Immature natural killer cell (primary cell): ENCODE measurements around the gene RNF212. TPM values are rescaled to one million over a fixed set of nuclear protein-coding genes. Genes with fewer than 3 reads are reported as not detected.
"Not testable (repeated sequence)": the region's sequence is repeated elsewhere in the genome, so short reads cannot be mapped to it uniquely, and the experiment has no call there.

Experiments used
- DNase-seq, 3 donors: peaks; one replicate each; pipeline ENCODE4 v3.0.0; 2022; ENCODE audit warnings: mixed read lengths in 1 of 3
- H3K27ac Mint-ChIP-seq, 6 donors: one replicate each; pipeline ENCODE4 v1.8.0; 2020; ENCODE audit warnings: mixed read lengths in 6 of 6, mild to moderate bottlenecking in 5 of 6, inconsistent platforms in 4 of 6, moderate library complexity in 3 of 6
- H3K27me3 Mint-ChIP-seq, 3 donors: one replicate each; pipeline ENCODE4 v1.8.0; 2020 to 2021; ENCODE audit warnings: low read depth in 3 of 3, mild to moderate bottlenecking in 3 of 3, mixed read lengths in 3 of 3, moderate library complexity in 3 of 3, inconsistent platforms in 1 of 3
- H3K36me3 Mint-ChIP-seq, 3 donors: one replicate each; pipeline ENCODE4 v1.8.0; 2020; ENCODE audit warnings: mixed read lengths in 3 of 3, inconsistent platforms in 2 of 3, mild to moderate bottlenecking in 2 of 3
- H3K4me1 Mint-ChIP-seq, 2 donors: one replicate each; pipeline ENCODE4 v1.8.0; 2020; ENCODE audit warnings: inconsistent platforms in 2 of 2, mild to moderate bottlenecking in 2 of 2, mixed read lengths in 2 of 2, moderate library complexity in 1 of 2
- H3K4me3 Mint-ChIP-seq, 5 donors: one replicate each; pipeline ENCODE4 v1.8.0; 2020; ENCODE audit warnings: mild to moderate bottlenecking in 5 of 5, mixed read lengths in 5 of 5, inconsistent platforms in 3 of 5, moderate library complexity in 3 of 5
- H3K9me3 Mint-ChIP-seq, 6 donors: one replicate each; pipeline ENCODE4 v1.8.0; 2020; ENCODE audit warnings: mild to moderate bottlenecking in 6 of 6, mixed read lengths in 6 of 6, inconsistent platforms in 4 of 6, moderate library complexity in 3 of 6
- polyA plus RNA-seq, 3 donors: library from polyadenylated mRNA; unstranded; fragments of 300-500 nt; fragmentation: Illumina TruSeq; gene quantifications; one replicate each; pipeline ENCODE4 v1.2.3, GENCODE V29; 2021

RNF212 gene
- polyA plus RNA-seq, 3 donors from 2014 or later: 1.3 to 2.4 TPM; not detected in 1

DNA sequence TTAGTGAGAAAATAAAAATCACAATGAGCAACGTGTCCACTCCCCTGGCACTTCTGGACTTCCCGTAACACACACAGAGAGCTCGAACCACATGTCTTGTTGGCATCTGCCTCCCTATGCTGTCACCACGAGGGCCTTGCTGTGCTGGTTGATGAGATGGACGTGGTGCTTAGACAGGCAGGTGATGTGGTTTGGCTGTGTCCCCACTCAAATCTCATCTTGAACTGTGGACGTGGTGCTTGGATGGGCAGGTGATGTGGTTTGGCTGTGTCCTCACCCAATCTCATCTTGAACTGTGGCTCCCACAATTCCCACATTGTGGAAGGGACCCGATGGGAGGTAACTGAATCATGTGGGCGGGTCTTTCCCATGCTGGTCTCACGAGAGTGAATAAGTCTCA lies 61.9 kb downstream of the RNF212 start:
- Mint-ChIP-seq H3K27me3 (peaks cover 11 to 18% (median 12%) of the 10 kb centered on the region in 3 donors), H3K36me3 (no peaks in the 10 kb centered on the region), H3K9me3 (no peaks in the 10 kb centered on the region), H3K27ac (peak overlapping the region in 4 of 6 donors; percentile 41 to 78 (median 57)), H3K4me1 (peaks cover 11 to 12% of the 10 kb centered on the region in 2 donors), H3K4me3 (no peak overlapping the region)
- no peak for DNase-seq

DNA sequence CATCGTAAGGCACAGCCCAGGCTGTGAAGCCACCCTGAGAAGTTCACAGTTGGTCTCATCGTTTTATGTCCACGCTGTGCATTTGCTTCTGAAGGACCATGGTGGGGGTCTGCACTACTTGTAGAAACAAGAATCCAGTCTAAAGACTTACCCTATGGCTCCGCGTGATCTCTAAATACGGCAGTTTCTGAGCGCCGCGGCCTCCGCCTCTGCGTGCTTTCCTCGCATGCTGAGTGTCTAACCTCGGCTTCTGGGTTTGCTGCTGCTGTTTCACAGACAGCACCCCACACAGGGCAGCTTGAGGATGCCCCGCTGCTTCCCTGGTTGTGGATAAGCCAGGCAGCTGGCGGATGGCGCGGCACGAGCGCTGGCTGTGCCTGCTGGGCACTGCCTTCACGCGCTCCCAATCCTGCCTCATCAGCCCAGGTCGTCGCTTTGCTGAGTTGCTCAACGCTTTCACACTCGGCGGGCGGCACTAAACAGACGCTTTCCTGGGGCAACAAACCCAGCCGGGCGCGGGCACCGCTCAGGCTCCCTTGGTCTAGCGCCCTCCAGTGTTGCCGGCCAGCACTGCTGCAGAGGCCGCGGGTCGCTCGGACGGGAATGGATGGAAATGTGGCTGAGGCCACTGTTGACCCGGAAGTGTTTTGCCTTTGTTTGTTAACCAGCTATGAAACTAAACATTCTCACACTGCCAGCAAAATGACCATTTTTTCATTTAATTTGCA lies 62.7 kb downstream of the RNF212 start:
- H3K9me3 Mint-ChIP-seq: no peaks in the 10 kb centered on the region
- H3K36me3 Mint-ChIP-seq: no peaks in the 10 kb centered on the region
- no peak for DNase-seq
- peaks cover 3 to 5% of the 10 kb centered on the region in 2 donors for H3K4me1 Mint-ChIP-seq
- H3K27me3 Mint-ChIP-seq: peaks cover 5 to 13% (median 7%) of the 10 kb centered on the region in 3 donors
- no peak overlapping the region for H3K4me3 Mint-ChIP-seq
- no peak overlapping the region for H3K27ac Mint-ChIP-seq

DNA sequence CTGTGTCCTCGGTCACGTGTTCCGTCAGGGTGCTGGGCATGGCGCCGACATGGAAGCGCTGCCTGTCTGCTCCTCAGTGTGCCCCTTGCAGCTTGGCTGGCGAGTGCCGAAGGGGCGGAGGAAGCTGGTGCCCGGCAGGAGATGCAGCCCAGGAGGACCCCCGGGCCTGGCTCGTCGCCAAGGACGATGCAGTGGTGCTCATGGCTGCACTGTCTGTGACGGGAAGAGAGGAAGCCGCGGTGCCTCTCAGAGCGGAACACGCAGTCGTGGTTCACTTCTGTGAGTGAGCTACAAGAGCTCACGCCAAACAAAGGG lies 63.8 kb downstream of the RNF212 start:
- Mint-ChIP-seq H3K4me3 (no peak overlapping the region), H3K9me3 (no peaks in the 10 kb centered on the region), H3K27ac (no peak overlapping the region), H3K4me1 (peaks cover 0 to 1% of the 10 kb centered on the region in 2 donors), H3K36me3 (no peaks in the 10 kb centered on the region), H3K27me3 (peaks cover 2 to 13% (median 5%) of the 10 kb centered on the region in 3 donors)
- no peak for DNase-seq

DNA sequence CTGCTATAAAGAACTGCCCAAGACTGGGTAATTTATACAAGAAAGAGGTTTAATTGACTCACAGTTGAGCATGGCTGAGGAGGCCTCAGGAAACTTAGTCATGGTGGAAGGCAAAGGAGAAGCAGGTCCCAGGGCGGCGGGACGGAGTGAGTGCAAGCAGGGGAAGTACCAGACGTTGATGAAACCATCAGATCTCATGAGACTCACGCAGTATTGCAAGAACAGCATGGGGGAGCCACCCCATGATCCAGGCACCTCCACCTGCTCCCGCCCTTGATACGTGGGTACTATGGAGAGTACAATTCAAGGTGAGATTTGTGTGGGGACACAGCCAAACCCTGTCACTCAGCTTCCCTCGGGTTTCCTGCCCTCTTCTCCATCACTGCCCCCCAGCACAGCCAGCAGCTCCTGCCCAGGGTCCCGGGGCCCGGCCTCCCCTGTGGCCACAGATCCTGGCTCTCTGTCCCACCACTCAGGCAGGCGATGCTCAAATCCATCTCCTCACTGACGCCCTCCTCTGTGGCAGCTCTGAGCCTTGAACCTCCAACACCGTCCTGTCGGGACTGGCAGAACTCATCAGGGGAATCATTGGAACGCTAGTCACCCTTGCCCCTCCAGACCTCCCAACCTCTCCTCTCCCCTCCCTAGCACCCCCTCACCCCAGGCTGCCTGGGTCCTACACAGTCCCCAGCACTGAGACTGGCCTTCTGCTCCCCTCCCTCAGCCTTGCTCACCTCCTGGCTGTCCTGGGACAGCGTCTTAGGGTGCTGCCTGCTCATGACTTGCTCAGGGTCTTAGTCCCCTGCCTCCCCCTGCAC lies 64.4 kb downstream of the RNF212 start:
- no peak for DNase-seq
- H3K4me3 Mint-ChIP-seq: no peak overlapping the region
- peaks cover 0 to 1% of the 10 kb centered on the region in 2 donors for H3K4me1 Mint-ChIP-seq
- H3K27ac Mint-ChIP-seq: peak overlapping the region in 2 of 6 donors; percentile 48 to 50
- peaks cover 2 to 13% (median 5%) of the 10 kb centered on the region in 3 donors for H3K27me3 Mint-ChIP-seq
- H3K36me3 Mint-ChIP-seq: no peaks in the 10 kb centered on the region
- H3K9me3 Mint-ChIP-seq: no peaks in the 10 kb centered on the region

DNA sequence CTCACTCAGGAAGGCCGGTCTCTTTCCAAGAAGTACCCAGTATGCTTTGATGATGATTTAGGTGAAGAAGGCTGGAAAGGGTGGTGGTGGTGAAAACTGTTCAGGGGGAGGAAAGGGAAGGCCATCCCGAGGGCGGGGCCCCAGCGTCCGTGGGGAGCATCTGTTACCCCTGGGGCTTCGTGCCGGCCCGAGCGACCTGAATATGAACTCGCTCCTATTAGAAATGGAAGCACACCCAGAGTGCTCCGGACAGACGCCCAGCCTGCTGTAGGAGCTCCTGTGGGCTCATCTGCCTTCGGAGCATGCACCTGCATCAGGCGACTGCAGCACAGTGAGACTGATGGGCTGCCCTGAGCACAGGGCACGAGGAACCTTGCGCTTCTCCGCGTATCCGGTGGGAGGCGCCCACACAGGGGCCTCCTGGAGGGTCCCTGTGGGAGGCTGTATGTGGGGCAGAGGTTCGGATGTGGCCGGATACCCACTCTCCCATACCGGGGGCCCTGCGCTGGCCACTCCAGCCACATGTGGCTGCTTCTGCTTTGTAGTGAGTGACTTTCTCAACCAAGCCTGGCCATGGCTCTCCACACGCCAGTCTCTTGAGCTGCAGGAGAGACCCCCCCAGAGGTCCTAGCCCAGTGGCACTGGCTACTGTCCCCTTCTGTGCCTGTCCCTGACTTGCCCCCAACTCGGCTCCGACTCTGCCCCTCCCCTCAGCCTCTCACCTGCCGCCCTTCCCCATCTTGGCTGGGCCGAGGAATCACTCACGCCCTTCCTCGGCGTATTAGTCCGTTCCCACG lies 65.2 kb downstream of the RNF212 start:
- H3K36me3 Mint-ChIP-seq: no peaks in the 10 kb centered on the region
- H3K4me1 Mint-ChIP-seq: peaks cover 0 to under 1% of the 10 kb centered on the region in 2 donors
- no peaks in the 10 kb centered on the region for H3K9me3 Mint-ChIP-seq
- peaks cover 2 to 16% (median 5%) of the 10 kb centered on the region in 3 donors for H3K27me3 Mint-ChIP-seq
- no peak overlapping the region for H3K27ac Mint-ChIP-seq
- no peak overlapping the region for H3K4me3 Mint-ChIP-seq
- no peak for DNase-seq

DNA sequence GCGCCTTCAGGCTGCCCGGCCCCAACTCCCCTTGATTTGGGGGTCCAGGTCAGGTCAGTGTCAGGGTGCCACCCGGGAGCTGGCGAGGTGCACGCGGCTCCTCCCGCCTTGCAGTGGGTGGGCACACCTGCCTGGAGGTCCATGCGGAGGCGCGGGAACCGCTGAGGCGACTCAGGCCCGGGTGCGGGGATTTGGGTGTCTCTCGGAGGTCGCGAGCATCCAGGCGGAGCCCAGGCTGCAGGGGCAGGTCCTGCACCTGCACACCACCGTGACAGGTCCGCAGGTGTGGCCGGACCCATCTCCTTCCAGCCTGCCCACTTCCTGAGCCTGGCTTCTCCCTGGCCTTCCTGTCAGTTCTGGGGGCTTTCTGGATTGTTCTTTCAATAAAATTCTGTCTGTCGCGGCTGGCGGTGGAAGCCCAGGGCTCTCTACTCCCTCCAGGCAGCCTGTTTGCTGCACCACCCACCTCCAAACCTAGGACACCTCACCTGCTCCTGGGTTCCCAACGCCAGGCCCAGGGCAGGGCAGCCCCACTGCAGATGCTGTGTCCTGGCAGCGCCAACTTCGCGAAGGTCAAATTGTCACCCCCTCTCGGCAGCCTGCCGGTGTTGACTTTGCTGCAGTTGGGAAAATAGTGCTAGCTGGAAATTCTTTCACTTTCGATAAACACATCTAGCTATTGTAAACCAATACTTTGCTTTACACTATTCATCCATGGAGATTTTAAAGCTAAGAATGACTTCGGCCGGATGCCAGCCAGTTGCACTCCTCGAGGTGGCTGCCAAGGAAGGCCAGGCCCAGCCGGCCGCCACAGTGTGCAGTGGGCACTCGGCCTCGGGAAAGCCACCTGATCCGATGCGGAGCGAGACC lies 66.0 kb downstream of the RNF212 start:
- Mint-ChIP-seq H3K27ac (no peak overlapping the region), H3K4me1 (no peaks in the 10 kb centered on the region), H3K4me3 (no peak overlapping the region), H3K9me3 (no peaks in the 10 kb centered on the region), H3K36me3 (no peaks in the 10 kb centered on the region), H3K27me3 (peaks cover 2 to 15% (median 5%) of the 10 kb centered on the region in 3 donors)
- no peak for DNase-seq

DNA sequence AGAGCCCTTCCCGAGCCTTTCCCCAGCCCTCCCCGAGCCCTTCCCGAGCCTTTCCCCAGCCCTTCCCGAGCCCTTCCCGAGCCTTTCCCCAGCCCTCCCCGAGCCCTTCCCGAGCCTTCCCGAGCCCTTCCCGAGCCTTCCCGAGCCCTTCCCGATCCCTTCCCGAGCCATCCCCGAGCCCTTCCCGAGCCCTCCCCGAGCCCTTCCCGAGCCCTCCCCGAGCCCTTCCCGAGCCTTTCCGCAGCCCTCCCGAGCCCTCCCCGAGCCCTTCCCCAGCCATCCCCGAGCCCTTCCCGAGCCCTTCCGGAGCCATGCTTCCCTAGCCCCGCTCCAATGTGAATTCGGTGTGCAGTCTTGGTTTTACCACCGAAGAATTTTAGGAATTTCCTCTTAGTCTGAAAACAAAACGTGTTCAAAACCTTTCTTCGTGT lies 66.8 kb downstream of the RNF212 start:
- peaks cover 2 to 15% (median 6%) of the 10 kb centered on the region in 3 donors for H3K27me3 Mint-ChIP-seq
- H3K4me3 Mint-ChIP-seq, H3K9me3 Mint-ChIP-seq, DNase-seq, H3K27ac Mint-ChIP-seq, H3K36me3 Mint-ChIP-seq, H3K4me1 Mint-ChIP-seq: not testable (repeated sequence)

DNA sequence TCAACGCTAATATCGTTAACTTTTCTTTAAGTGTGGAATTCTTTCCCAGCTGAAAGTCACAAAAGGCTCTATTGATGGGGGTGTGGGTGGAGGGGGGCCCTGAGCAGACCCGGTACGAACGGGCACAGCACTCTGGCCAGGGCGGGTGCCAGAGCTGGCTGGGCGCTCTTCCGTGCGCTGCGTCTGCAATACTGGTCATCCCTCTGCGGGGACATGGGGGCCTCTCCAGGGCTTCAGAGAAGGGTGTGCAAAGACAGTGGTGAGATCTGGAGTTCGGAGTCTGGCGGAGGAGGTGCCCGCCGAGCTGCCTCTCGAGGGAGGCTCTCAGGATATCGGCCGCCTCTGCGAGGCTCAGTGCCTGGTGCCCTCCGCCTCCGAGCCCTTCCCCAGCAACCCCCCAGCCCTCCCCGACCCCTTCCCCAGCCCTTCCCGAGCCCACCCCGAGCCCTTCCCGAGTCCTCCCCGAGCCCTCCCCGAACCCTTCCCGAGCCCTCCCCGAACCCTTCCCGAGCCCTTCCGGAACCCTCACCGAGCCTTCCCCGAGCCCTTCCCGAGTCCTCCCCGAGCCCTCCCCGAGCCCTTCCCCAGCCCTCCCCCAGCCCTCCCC lies 67.7 kb downstream of the RNF212 start:
- Mint-ChIP-seq H3K27ac (no peak overlapping the region), H3K9me3 (no peaks in the 10 kb centered on the region)
- DNase-seq: no peak

DNA sequence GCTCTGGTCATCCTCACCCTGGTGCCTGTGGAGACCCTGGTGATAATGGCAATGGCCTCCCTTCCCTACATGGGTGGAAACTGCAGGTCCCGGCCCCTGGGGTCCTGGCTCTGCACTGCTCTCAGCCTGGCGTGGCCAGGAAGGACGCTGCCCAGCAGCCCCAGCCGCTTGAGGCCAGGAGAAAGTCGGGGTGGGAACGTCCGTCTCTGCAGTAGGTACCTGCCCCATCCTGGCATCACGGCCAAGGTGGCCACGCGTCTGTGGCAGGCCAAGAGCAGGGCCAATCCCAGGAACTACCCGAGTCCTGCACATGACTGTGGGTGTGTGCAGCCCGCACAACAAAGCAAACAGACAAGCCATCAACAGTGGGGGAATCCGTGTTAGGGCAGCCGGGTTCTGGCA lies 68.2 kb downstream of the RNF212 start:
- H3K27me3 Mint-ChIP-seq: peaks cover 2 to 15% (median 7%) of the 10 kb centered on the region in 3 donors
- no peak overlapping the region for H3K27ac Mint-ChIP-seq
- no peaks in the 10 kb centered on the region for H3K9me3 Mint-ChIP-seq
- no peaks in the 10 kb centered on the region for H3K36me3 Mint-ChIP-seq
- H3K4me1 Mint-ChIP-seq: peaks cover 0 to 2% of the 10 kb centered on the region in 2 donors
- no peak overlapping the region for H3K4me3 Mint-ChIP-seq
- no peak for DNase-seq

More for the DNA sequence above, 67.7 kb downstream of the RNF212 start:
- H3K27me3 Mint-ChIP-seq: peaks cover 2 to 15% (median 7%) of the 10 kb centered on the region in 3 donors
- H3K4me1 Mint-ChIP-seq: peaks cover 0 to 2% of the 10 kb centered on the region in 2 donors
- H3K4me3 Mint-ChIP-seq: no peak overlapping the region
- no peaks in the 10 kb centered on the region for H3K36me3 Mint-ChIP-seq

DNA sequence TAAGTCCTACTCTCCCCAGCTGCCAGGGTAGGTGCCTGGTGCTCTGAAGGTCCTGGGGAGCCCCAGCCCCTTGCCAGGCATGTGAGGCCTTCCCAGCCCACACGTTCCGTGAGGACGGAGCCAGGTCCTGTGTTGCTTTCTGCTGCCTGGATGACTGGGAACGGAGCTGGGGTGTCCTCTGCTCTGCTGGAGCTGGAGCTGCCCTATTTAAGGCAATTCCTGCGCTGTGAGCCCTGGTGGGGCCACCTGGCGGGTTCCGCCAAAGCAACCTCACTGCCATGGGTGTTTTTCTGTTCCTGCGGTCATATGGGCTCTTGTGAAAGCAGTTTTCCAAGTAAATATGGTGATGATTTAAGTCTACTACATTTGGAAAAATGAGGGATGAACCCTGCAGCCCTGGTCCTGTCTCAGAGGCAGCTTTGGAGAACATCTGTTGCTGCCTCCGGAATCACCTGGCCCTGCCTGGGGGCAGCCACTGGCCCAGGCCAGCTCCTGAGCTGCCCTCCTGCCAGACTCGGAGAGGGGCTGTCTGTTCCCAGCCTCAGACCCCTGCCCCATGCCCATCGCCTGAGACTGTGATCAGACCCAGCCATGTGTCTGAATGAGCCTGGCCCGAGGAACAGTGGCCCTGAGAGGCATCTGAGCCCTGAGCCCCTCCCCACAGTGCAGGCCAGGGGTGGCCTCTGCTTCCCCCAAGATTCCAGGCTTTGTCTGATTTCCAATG lies 68.7 kb downstream of the RNF212 start:
- Mint-ChIP-seq H3K4me3 (no peak overlapping the region), H3K4me1 (peaks cover 0 to 2% of the 10 kb centered on the region in 2 donors), H3K9me3 (no peaks in the 10 kb centered on the region), H3K27me3 (peaks cover 2 to 15% (median 7%) of the 10 kb centered on the region in 3 donors), H3K36me3 (no peaks in the 10 kb centered on the region), H3K27ac (no peak overlapping the region)
- DNase-seq: no peak

DNA sequence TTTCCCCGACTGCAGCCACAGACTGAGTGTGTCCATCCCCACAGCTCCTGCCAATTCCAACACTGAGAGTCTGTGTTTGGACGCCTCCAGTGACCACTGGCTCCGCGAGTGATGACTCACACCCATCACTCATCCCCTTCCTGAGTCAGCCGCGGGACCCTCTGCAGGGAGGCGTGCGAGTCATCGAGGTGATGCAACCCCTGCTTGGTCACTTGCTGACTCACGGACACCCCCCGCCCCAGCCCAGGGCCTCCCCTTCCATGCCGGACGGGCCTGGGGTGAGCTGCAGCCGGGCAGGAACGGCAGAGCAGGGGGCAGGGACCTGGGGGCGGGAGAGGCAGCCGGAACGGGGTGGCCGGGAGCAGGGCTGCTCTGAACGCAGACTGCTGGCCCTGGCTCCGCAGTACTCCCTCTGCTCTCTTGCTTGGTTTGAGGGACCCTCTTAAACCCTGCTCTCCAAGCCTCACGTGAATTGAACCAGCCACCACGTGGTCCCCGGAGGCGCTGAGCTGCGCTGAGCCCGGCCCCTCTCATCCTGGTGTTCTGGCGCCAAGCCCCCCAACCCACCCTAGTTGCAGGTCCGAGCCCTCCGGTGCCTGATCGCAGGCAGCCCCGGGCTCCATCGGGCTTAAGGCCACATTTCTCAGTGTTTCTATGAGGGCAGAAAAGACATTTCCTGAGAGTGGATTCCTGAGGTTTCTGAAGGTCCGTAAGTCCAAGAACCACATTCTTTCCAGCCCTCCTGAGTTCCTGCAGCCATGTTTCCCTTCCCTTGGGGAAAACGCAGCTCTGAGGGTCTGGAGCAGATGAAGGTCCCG lies 69.5 kb downstream of the RNF212 start:
- peaks cover 2 to 14% (median 7%) of the 10 kb centered on the region in 3 donors for H3K27me3 Mint-ChIP-seq
- no peaks in the 10 kb centered on the region for H3K9me3 Mint-ChIP-seq
- H3K4me3 Mint-ChIP-seq: no peak overlapping the region
- H3K36me3 Mint-ChIP-seq: no peaks in the 10 kb centered on the region
- H3K27ac Mint-ChIP-seq: no peak overlapping the region
- DNase-seq: no peak
- peaks cover 0 to 2% of the 10 kb centered on the region in 2 donors for H3K4me1 Mint-ChIP-seq
